Keratinocyte (primary cell): ENCODE data around the gene EAPP. TPM values are rescaled to one million over a fixed set of nuclear protein-coding genes. Genes with fewer than 3 reads are reported as not detected.

Experiments used
- DNase-seq: peaks from one replicate; pipeline ENCODE4 v3.0.0-alpha.2; 2011; ENCODE audit warnings: low read depth, missing footprints, low spot score
- FAIRE-seq: peaks from 2 replicates; lab custom pipeline; 2011; peaks lifted over from hg19 to GRCh38; lab: Jason Lieb, UNC
- H2AFZ ChIP-seq: 2 replicates; pipeline ENCODE4 v1.6.0; 2012; ENCODE audit warnings: low read length, control low read depth, inconsistent platforms; ENCODE audit not compliant: control insufficient read depth
- H3K27ac ChIP-seq: 2 replicates; pipeline ENCODE4 v1.5.1; 2011; ENCODE audit warnings: low read length; ENCODE audit not compliant: control insufficient read depth, insufficient read depth
- H3K27me3 ChIP-seq: 3 replicates; pipeline ENCODE4 v1.6.0; 2011; ENCODE audit warnings: low read length; ENCODE audit not compliant: control insufficient read depth, insufficient read depth; ENCODE audit errors: extremely low read depth
- H3K36me3 ChIP-seq, 2 experiments: 2 replicates in 1 of 2; 3 replicates in 1 of 2; pipeline ENCODE4 v1.5.1; 2011; ENCODE audit warnings: low read length in 2 of 2, mild to moderate bottlenecking in 1 of 2; ENCODE audit not compliant: control insufficient read depth in 2 of 2, insufficient read depth in 2 of 2; ENCODE audit errors: extremely low read depth in 1 of 2
- H3K4me1 ChIP-seq: 3 replicates; pipeline ENCODE4 v1.5.1; 2011; ENCODE audit warnings: low read length; ENCODE audit not compliant: control insufficient read depth, insufficient read depth; ENCODE audit errors: extremely low read depth
- H3K4me2 ChIP-seq: 3 replicates; pipeline ENCODE4 v1.6.0; 2011; ENCODE audit warnings: low read depth, low read length; ENCODE audit not compliant: control insufficient read depth, insufficient read depth; ENCODE audit errors: extremely low read depth
- H3K4me3 ChIP-seq, 3 experiments: fragments of 200-600 bp in 1 of 3; sonication (generic) in 1 of 3; 2 replicates in 2 of 3; 3 replicates in 1 of 3; pipeline ENCODE4 v1.5.1; 2011 to 2016; ENCODE audit warnings: low read length in 3 of 3, mild to moderate bottlenecking in 3 of 3, control low read depth in 2 of 3, inconsistent platforms in 1 of 3, low read depth in 1 of 3, mixed read lengths in 1 of 3, mixed run types in 1 of 3, moderate library complexity in 1 of 3; ENCODE audit not compliant: control insufficient read depth in 2 of 3, insufficient read depth in 2 of 3; ENCODE audit errors: extremely low read depth in 1 of 3
- H3K79me2 ChIP-seq: 2 replicates; pipeline ENCODE4 v1.6.0; 2012; ENCODE audit warnings: low read length; ENCODE audit not compliant: control insufficient read depth, insufficient read depth
- H3K9ac ChIP-seq: 3 replicates; pipeline ENCODE4 v1.6.0; 2011; ENCODE audit warnings: low read length; ENCODE audit not compliant: control insufficient read depth, insufficient read depth; ENCODE audit errors: extremely low read depth
- H3K9me1 ChIP-seq: 3 replicates; pipeline ENCODE4 v1.6.0; 2011; ENCODE audit warnings: low read length; ENCODE audit not compliant: control insufficient read depth, insufficient read depth; ENCODE audit errors: extremely low read depth
- H3K9me3 ChIP-seq: 2 replicates; pipeline ENCODE4 v1.5.1; 2012; ENCODE audit warnings: low read depth, low read length; ENCODE audit not compliant: control insufficient read depth
- H4K20me1 ChIP-seq: 3 replicates; pipeline ENCODE4 v1.6.0; 2011; ENCODE audit warnings: low read length; ENCODE audit not compliant: control insufficient read depth, insufficient read depth; ENCODE audit errors: extremely low read depth
- CTCF ChIP-seq, 3 experiments: IDR thresholded peaks in 1 of 3; conservative IDR thresholded peaks in 1 of 3; optimal IDR thresholded peaks in 1 of 3; 2 replicates in 2 of 3; 3 replicates in 1 of 3; pipeline versions ENCODE3 to v1.5.1; 2011; ENCODE audit warnings: low read length in 3 of 3, mild to moderate bottlenecking in 3 of 3, moderate library complexity in 2 of 3, control low read depth in 1 of 3, inconsistent platforms in 1 of 3; ENCODE audit not compliant: insufficient read depth in 2 of 3; ENCODE audit errors: extremely low read depth in 1 of 3
- EZH2 ChIP-seq: IDR thresholded peaks from one replicate; pipeline ENCODE4 v1.6.1; 2012; ENCODE audit warnings: inconsistent platforms, mild to moderate bottlenecking, low read length, moderate library complexity
- dilution Hi-C: fragments of 300-500 bp; cut with MboI; formaldehyde crosslinking; loops from one replicate; pipeline ENCODE4 v1.7.0; 2020; ENCODE audit warnings: low sequenced_read_pairs; ENCODE audit not compliant: extremely low pct_ligation_motif_present
- polyA plus RNA-seq, 5 experiments: library from polyadenylated mRNA; depleted of rRNA in 3 of 5; stranded (reverse) in 3 of 5; stranded (forward) in 1 of 5; unstranded in 1 of 5; fragments of >200 nt; gene quantifications; 1 replicate in 1 of 5; 2 replicates in 3 of 5; 3 replicates in 1 of 5; pipeline versions ENCODE4 v1.2.1 to v1.2.3, GENCODE V29; 2011 to 2012; ENCODE audit warnings: missing spikeins in 2 of 5, low read depth in 1 of 5, low replicate concordance in 1 of 5

The EAPP gene
- polyA plus RNA-seq, 1 donor (not counting 4 experiments of a cell fraction or from before 2014, with no cell fraction given) = 45.3 TPM

- Histone ChIP-seq H4K20me1 (no peaks in the 10 kb centered on the region), H3K4me1 (peaks cover 9% of the 10 kb centered on the region), H3K79me2 (no peaks in the 10 kb centered on the region), H3K9me1 (no peaks in the 10 kb centered on the region), H3K27me3 (no peaks in the 10 kb centered on the region), H2AFZ (peak overlapping the region; percentile 2), H3K27ac (no peak overlapping the region), H3K4me3 (no peak overlapping the region), H3K9me3 (no peaks in the 10 kb centered on the region), H3K36me3 (no peaks in the 10 kb centered on the region), H3K9ac (no peak overlapping the region), H3K4me2 (peak overlapping the region; percentile 6)
- dilution Hi-C loops = no loop called here
- DNase-seq = no peak
- TF ChIP-seq CTCF (optimal IDR thresholded peaks at IDR 0.05 in 1 of 3, IDR thresholded peaks at IDR 0.05 in 1 of 3, conservative IDR thresholded peaks at IDR 0.05 in 1 of 3; ENCODE audit: extremely low read depth in 1 of 3, insufficient read depth in 2 of 3, low read length in 3 of 3) (no peak), EZH2 (no peak)
- FAIRE-seq = peak; percentile 20
Measured at GRCh38 chr14:34489324-34489723, 50.2 kb downstream of the EAPP start.

- Histone ChIP-seq H4K20me1 (no peaks in the 10 kb centered on the region), H3K4me2 (no peak overlapping the region), H3K4me3 (no peak overlapping the region), H3K9me1 (no peaks in the 10 kb centered on the region), H2AFZ (no peak overlapping the region), H3K79me2 (no peaks in the 10 kb centered on the region), H3K27me3 (no peaks in the 10 kb centered on the region), H3K9ac (no peak overlapping the region), H3K27ac (no peak overlapping the region), H3K9me3 (no peaks in the 10 kb centered on the region), H3K4me1 (peaks cover 9% of the 10 kb centered on the region), H3K36me3 (no peaks in the 10 kb centered on the region)
- FAIRE-seq (no peak), DNase-seq (no peak)
- no peak for TF ChIP-seq EZH2
- no peak for TF ChIP-seq CTCF (optimal IDR thresholded peaks at IDR 0.05 in 1 of 3, IDR thresholded peaks at IDR 0.05 in 1 of 3, conservative IDR thresholded peaks at IDR 0.05 in 1 of 3; ENCODE audit: extremely low read depth in 1 of 3, insufficient read depth in 2 of 3, low read length in 3 of 3)
- dilution Hi-C loops = no loop called here
Measured at GRCh38 chr14:34488528-34488927, 51.0 kb downstream of the EAPP start.
